HepG2 (cell line): Measurements from ENCODE around the gene RAN. TPM values are rescaled to one million over a fixed set of nuclear protein-coding genes. Genes with fewer than 3 reads are reported as not detected.
A peak's percentile ranks its signal among the peaks of the same experiment; 100 is the strongest.

Source experiments
- ATF7-NPFF ChIP-seq: sonication (generic); formaldehyde crosslinking; IDR thresholded peaks from 2 replicates; pipeline ENCODE4 v1.8.1; 2023; ENCODE audit warnings: mild to moderate bottlenecking, low read depth, missing genetic modification reagents, moderate library complexity
- CHD2 ChIP-seq: IDR thresholded peaks from 2 replicates; pipeline ENCODE4 v1.6.1; 2011; ENCODE audit warnings: low read depth, low read length, improper control_type of control experiment
- EHMT2 ChIP-seq: fragments of 200-600 bp; sonication (generic); IDR thresholded peaks from 2 replicates; pipeline ENCODE4 v1.7.0; 2017; ENCODE audit warnings: antibody characterized with exemption, low read depth, low read length, borderline replicate concordance
- HMG20B ChIP-seq: conservative IDR thresholded peaks from 2 replicates; pipeline ENCODE4 v1.6.1; 2016; ENCODE audit warnings: missing genetic modification reagents, missing compliant biosample characterization
- HOXA7 ChIP-seq: sonication (generic); formaldehyde crosslinking; IDR thresholded peaks from 2 replicates; pipeline ENCODE4 v1.8.1; 2022; ENCODE audit warnings: mild to moderate bottlenecking, missing genetic modification reagents, moderate library complexity
- KAT8 ChIP-seq: IDR thresholded peaks from 2 replicates; pipeline ENCODE4 v1.6.1; 2016; ENCODE audit warnings: missing genetic modification reagents, missing compliant biosample characterization
- KLF16 ChIP-seq, 2 experiments: sonication (generic) in 1 of 2; formaldehyde crosslinking in 1 of 2; IDR thresholded peaks; 2 replicates each; pipeline versions ENCODE4 v1.6.1 to v1.8.0; 2016 to 2023; ENCODE audit warnings: missing genetic modification reagents in 2 of 2, missing compliant biosample characterization in 1 of 2
- NBN ChIP-seq: fragments of 450-650 bp; conservative IDR thresholded peaks from 2 replicates; pipeline ENCODE4 v1.6.1; 2017
- RAD21 ChIP-seq: fragments of 450-650 bp; formaldehyde crosslinking; IDR thresholded peaks from 2 replicates; pipeline ENCODE4 v1.5.0; 2020; ENCODE audit warnings: mild to moderate bottlenecking
- REXO4 ChIP-seq: sonication (generic); formaldehyde crosslinking; IDR thresholded peaks from 2 replicates; pipeline ENCODE4 v1.8.0; 2022; ENCODE audit warnings: missing genetic modification reagents, mild to moderate bottlenecking, borderline replicate concordance
- SKI ChIP-seq: fragments of 450-650 bp; IDR thresholded peaks from one replicate; pipeline ENCODE4 v1.6.1; 2018; ENCODE audit warnings: mild to moderate bottlenecking; ENCODE audit not compliant: partially characterized antibody
- SMAD3 ChIP-seq: sonication (generic); formaldehyde crosslinking; IDR thresholded peaks from 2 replicates; pipeline ENCODE4 v1.4.0; 2020; ENCODE audit warnings: missing genetic modification reagents
- SOX6 ChIP-seq, 2 experiments: fragments of 450-650 bp in 1 of 2; sonication (generic) in 1 of 2; formaldehyde crosslinking in 1 of 2; IDR thresholded peaks; 2 replicates each; pipeline versions ENCODE4 v1.4.0 to v1.6.1; 2017 to 2020; ENCODE audit warnings: antibody characterized with exemption in 1 of 2, mild to moderate bottlenecking in 1 of 2, missing genetic modification reagents in 1 of 2
- TRIM24 ChIP-seq: sonication (generic); formaldehyde crosslinking; IDR thresholded peaks from 2 replicates; pipeline ENCODE4 v1.8.0; 2022; ENCODE audit warnings: mild to moderate bottlenecking, missing genetic modification reagents
- ZFP37 ChIP-seq: sonication (generic); formaldehyde crosslinking; IDR thresholded peaks from 2 replicates; pipeline ENCODE4 v1.4.0; 2020; ENCODE audit warnings: missing genetic modification reagents, borderline replicate concordance
- ZNF260 ChIP-seq: sonication (generic); formaldehyde crosslinking; IDR thresholded peaks from 2 replicates; pipeline ENCODE4 v1.4.0; 2020; ENCODE audit warnings: missing genetic modification reagents, low read depth, mild to moderate bottlenecking, borderline replicate concordance
- ZNF263 ChIP-seq: sonication (generic); formaldehyde crosslinking; IDR thresholded peaks from 2 replicates; pipeline ENCODE4 v1.4.0; 2020; ENCODE audit warnings: missing genetic modification reagents
- ZNF644 ChIP-seq: IDR thresholded peaks from 2 replicates; pipeline ENCODE4 v1.6.1; 2016; ENCODE audit warnings: low read depth
- ZNF891 ChIP-seq: sonication (generic); formaldehyde crosslinking; IDR thresholded peaks from 2 replicates; pipeline ENCODE4 v1.5.0; 2020; ENCODE audit warnings: mild to moderate bottlenecking, missing genetic modification reagents
- ZSCAN29 ChIP-seq: sonication (generic); formaldehyde crosslinking; conservative IDR thresholded peaks from 2 replicates; pipeline ENCODE4 v1.4.0; 2020; ENCODE audit warnings: mild to moderate bottlenecking, missing genetic modification reagents
- polyA plus RNA-seq, 8 experiments: library from polyadenylated mRNA; depleted of rRNA in 3 of 8; stranded (reverse) in 7 of 8; unstranded in 1 of 8; fragments of >200 nt; fragmentation: Illumina TruSeq in 4 of 8; extraction: Trizol in 4 of 8; gene quantifications; 2 replicates each; pipeline versions ENCODE4 v1.2.1 to v1.2.3, GENCODE V29; 2011 to 2016; ENCODE audit warnings: low read depth in 4 of 8, missing spikeins in 1 of 8, mixed read lengths in 1 of 8; ENCODE audit not compliant: insufficient read depth in 1 of 8
- total RNA-seq, 5 experiments: library from RNA; depleted of rRNA; stranded (reverse); fragments of >200 nt; fragmentation: Illumina TruSeq; extraction: Trizol; gene quantifications; 2 replicates each; pipeline ENCODE4 v1.2.3, GENCODE V29; 2016; ENCODE audit warnings: low read depth in 1 of 5
- TF ChIP-seq, protein P1 (sequence below): sonication (generic); formaldehyde crosslinking; IDR thresholded peaks from 2 replicates; pipeline ENCODE4 v1.4.0; 2020; ENCODE audit warnings: missing genetic modification reagents, borderline replicate concordance
- TF ChIP-seq, protein P2 (sequence below): sonication (generic); formaldehyde crosslinking; IDR thresholded peaks from 2 replicates; pipeline ENCODE4 v1.5.0; 2020; ENCODE audit warnings: mild to moderate bottlenecking, missing genetic modification reagents
- TF ChIP-seq, protein P3 (sequence below): sonication (generic); formaldehyde crosslinking; IDR thresholded peaks from 2 replicates; pipeline ENCODE4 v1.8.0; 2022; ENCODE audit warnings: missing genetic modification reagents, low read depth, mild to moderate bottlenecking, borderline replicate concordance

Gene RAN
- total and polyA plus RNA-seq, 2 of the 13 experiments (the other 11 are each of a cell fraction or from before 2014, with no cell fraction given), result 1,335 to 1,630 TPM

DNA sequence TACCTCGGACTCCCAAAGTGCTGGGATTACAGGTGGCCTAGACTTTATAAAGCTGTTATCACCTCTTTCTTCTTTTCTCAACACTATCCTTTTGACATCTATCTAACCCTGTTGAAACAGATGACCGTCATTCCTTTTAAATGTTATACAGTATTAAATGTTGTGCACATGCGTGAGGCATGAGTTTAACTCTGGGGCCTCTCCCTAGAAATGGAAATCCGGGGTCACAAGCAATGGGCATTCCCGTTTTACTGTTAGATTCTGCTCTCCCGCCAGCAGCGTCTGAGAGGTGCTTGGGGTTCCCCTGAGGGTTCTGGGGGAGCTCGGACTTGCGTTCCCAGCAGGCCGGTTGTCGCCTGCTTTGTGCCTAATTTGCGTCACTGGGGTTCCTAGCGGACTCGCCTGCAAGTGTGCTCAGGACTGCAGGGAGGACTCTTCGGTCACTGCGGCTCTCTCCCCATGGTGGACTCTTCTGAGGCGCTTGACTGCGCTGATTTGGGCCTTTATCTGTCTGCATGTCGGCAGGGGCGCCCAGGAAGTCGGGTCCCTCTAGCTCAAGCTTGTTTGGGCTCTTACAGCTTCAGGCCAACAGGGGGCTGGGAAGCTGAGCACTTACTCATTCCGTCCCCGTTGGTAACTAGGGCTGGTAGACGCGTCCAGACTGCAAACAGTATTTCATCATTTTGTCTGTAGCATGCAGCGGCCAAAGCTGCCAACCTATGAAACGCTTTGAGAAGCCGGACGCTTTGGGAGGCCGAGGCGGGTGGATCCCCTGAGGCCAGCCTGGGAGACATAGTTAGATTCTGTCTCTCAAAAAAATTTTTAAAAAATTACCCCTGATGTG is 1.2 kb upstream of the RAN start (continued):
- TF ChIP-seq, protein P1, sequence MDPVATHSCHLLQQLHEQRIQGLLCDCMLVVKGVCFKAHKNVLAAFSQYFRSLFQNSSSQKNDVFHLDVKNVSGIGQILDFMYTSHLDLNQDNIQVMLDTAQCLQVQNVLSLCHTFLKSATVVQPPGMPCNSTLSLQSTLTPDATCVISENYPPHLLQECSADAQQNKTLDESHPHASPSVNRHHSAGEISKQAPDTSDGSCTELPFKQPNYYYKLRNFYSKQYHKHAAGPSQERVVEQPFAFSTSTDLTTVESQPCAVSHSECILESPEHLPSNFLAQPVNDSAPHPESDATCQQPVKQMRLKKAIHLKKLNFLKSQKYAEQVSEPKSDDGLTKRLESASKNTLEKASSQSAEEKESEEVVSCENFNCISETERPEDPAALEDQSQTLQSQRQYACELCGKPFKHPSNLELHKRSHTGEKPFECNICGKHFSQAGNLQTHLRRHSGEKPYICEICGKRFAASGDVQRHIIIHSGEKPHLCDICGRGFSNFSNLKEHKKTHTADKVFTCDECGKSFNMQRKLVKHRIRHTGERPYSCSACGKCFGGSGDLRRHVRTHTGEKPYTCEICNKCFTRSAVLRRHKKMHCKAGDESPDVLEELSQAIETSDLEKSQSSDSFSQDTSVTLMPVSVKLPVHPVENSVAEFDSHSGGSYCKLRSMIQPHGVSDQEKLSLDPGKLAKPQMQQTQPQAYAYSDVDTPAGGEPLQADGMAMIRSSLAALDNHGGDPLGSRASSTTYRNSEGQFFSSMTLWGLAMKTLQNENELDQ (CRISPR knock-in tag), result no peak
- TF ChIP-seq ZNF891 (CRISPR knock-in tag) (no peak), REXO4 (CRISPR knock-in tag) (no peak), HMG20B (CRISPR knock-in tag) (0 out of 2 replicates have a peak, but pooled peaks have one; percentile 27), NBN (no peak), TRIM24 (CRISPR knock-in tag) (no peak), RAD21 (CRISPR knock-in tag) (0 out of 2 replicates have a peak, but pooled peaks have one; percentile 50), ATF7-NPFF (CRISPR knock-in tag) (no peak), EHMT2 (no peak; the same call in 1 of the 2 replicates), ZNF644 (peak; percentile 71), SMAD3 (CRISPR knock-in tag) (no peak; the same call in 1 of the 2 replicates), HOXA7 (no peak), SKI (peak; percentile 91), ZSCAN29 (no peak), SOX6 (IDR thresholded peaks at IDR 0.05) (no peak), SOX6 (CRISPR knock-in tag; IDR thresholded peaks at IDR 0.05) (0 out of 2 replicates have a peak, but pooled peaks have one; percentile 8), ZFP37 (CRISPR knock-in tag) (no peak; the same call in 1 of the 2 replicates), ZNF263 (peak; percentile 70), KLF16 (CRISPR knock-in tag; IDR thresholded peaks at IDR 0.05) (peak in 1 of 2 experiments; percentile 65; a peak in 1 of 4 replicates), ZNF260 (CRISPR knock-in tag) (no peak), CHD2 (no peak), KAT8 (peak; percentile 34; the same call in 1 of the 2 replicates)
- TF ChIP-seq, protein P2, sequence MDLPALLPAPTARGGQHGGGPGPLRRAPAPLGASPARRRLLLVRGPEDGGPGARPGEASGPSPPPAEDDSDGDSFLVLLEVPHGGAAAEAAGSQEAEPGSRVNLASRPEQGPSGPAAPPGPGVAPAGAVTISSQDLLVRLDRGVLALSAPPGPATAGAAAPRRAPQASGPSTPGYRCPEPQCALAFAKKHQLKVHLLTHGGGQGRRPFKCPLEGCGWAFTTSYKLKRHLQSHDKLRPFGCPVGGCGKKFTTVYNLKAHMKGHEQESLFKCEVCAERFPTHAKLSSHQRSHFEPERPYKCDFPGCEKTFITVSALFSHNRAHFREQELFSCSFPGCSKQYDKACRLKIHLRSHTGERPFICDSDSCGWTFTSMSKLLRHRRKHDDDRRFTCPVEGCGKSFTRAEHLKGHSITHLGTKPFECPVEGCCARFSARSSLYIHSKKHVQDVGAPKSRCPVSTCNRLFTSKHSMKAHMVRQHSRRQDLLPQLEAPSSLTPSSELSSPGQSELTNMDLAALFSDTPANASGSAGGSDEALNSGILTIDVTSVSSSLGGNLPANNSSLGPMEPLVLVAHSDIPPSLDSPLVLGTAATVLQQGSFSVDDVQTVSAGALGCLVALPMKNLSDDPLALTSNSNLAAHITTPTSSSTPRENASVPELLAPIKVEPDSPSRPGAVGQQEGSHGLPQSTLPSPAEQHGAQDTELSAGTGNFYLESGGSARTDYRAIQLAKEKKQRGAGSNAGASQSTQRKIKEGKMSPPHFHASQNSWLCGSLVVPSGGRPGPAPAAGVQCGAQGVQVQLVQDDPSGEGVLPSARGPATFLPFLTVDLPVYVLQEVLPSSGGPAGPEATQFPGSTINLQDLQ (CRISPR knock-in tag), result no peak
- TF ChIP-seq, protein P3, sequence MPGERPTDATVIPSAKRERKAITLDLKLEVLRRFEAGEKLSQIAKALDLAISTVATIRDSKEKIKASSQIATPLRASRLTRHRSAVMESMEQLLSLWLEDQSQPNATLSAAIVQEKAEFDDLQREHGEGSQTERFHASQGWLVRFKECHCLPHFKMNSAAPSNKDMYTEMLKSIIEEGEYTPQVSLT (CRISPR knock-in tag), result no peak
